8988T (cell line): ENCODE data around the gene DCAF12L1.

Source experiments
- DNase-seq: peaks from one replicate; pipeline ENCODE4 v3.0.0; 2011

DCAF12L1 gene

GRCh38 chrX:126552313-126553022 is at the start of gene DCAF12L1:
TSS of gene DCAF12L1 (minus strand) at chrX:126552814. CDS start at chrX:126552608, 206 bp downstream.
- no peak for DNase-seq

- no peak for DNase-seq
Measured at GRCh38 chrX:126580877-126581276, 28.3 kb upstream of the DCAF12L1 start.

GRCh38 chrX:126575911-126576310 is 23.3 kb upstream of the DCAF12L1 start:
- DNase-seq: no peak

GRCh38 chrX:126557151-126557550 is 4.5 kb upstream of the DCAF12L1 start:
- no peak for DNase-seq

- DNase-seq: no peak
Measured at GRCh38 chrX:126551725-126552312, 795 bp downstream of the DCAF12L1 start.

- DNase-seq: no peak
Measured at GRCh38 chrX:126551306-126551705, 1.3 kb downstream of the DCAF12L1 start.

- DNase-seq: no peak
Measured at GRCh38 chrX:126550816-126551215, 1.8 kb downstream of the DCAF12L1 start.

- DNase-seq: no peak
Measured at GRCh38 chrX:126509923-126510322, 42.7 kb downstream of the DCAF12L1 start.
